Cardiac ventricle fibroblast (primary cell): Measurements from ENCODE around the gene ERCC5. TPM values are rescaled to one million over a fixed set of nuclear protein-coding genes. Genes with fewer than 3 reads are reported as not detected.

Experiments
- total RNA-seq: library from RNA; depleted of rRNA; stranded (reverse); fragments of >200 nt; gene quantifications from 2 replicates; pipeline ENCODE4 v1.2.3, GENCODE V29; 2015

ERCC5 gene
- 58.0 and 77.6 TPM in 2 replicates for total RNA-seq

GRCh38 chr13:102845630-102846260, at the start of gene ERCC5:
TSS of gene ERCC5 (plus strand) at chr13:102846032. CDS start at chr13:102846267, 235 bp downstream.

GRCh38 chr13:102798581-102799425, 47.0 kb upstream of the ERCC5 start, which contains the start of the genes BIVM and POGLUT2:
TSS of gene BIVM (plus strand) at chr13:102799119. CDS start at chr13:102807268, 8,149 bp downstream.
TSS of gene POGLUT2 (minus strand) at chr13:102798976. CDS start at chr13:102798670, 306 bp downstream.

Other genes with a start within 250 kb of the ERCC5 start
- gene TPP2, start 249.0 kb upstream of the ERCC5 start, total RNA-seq: 31.4 and 33.1 TPM in 2 replicates
- gene METTL21C, start 151.0 kb upstream of the ERCC5 start, total RNA-seq: 0.20 TPM in 1 of 2 replicates, not detected in the other
- 5.0 and 8.2 TPM in 2 replicates for gene TEX30, start 72.2 kb upstream of the ERCC5 start, total RNA-seq
- gene POGLUT2, start 47.1 kb upstream of the ERCC5 start, total RNA-seq: 23.1 and 25.1 TPM in 2 replicates
- 15.2 and 15.9 TPM in 2 replicates for gene BIVM, start 46.9 kb upstream of the ERCC5 start, total RNA-seq
- not detected in 2 replicates for gene SLC10A2, start 220.4 kb downstream of the ERCC5 start, total RNA-seq